ENCODE results near the gene RSPH4A. TPM values are rescaled to one million over a fixed set of nuclear protein-coding genes. Genes with fewer than 3 reads are reported as not detected.

RSPH4A gene
- total RNA-seq, 4 donors from 2014 or later, result 0.19 to 0.40 TPM; not detected in 2

DNA sequence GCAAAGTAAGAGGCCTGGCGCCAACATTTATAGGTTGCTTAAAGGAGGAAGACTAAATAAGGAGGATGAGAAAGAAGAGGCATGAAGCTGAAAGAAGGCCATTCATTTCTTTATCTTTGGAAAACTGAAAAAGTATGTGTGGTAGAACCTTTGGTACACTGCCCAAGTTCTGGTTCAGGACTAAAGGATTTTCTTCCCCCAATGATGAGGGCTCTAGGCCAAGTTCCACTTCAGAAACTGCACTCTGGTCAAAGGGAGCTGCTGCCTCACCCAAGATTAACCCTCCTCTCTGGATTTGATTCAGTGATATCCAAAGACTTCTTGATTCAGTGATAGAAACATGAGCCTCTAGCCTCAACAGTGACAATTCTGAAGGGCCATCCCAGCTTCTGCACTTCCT, 59.7 kb downstream of the RSPH4A start:
- TF ChIP-seq POLR2AphosphoS5 (IDR thresholded peaks at IDR 0.05) (no peak), POLR2A (IDR thresholded peaks at IDR 0.05) (no peak), EP300 (IDR thresholded peaks at IDR 0.05) (no peak)
- TF ChIP-seq, protein P1, sequence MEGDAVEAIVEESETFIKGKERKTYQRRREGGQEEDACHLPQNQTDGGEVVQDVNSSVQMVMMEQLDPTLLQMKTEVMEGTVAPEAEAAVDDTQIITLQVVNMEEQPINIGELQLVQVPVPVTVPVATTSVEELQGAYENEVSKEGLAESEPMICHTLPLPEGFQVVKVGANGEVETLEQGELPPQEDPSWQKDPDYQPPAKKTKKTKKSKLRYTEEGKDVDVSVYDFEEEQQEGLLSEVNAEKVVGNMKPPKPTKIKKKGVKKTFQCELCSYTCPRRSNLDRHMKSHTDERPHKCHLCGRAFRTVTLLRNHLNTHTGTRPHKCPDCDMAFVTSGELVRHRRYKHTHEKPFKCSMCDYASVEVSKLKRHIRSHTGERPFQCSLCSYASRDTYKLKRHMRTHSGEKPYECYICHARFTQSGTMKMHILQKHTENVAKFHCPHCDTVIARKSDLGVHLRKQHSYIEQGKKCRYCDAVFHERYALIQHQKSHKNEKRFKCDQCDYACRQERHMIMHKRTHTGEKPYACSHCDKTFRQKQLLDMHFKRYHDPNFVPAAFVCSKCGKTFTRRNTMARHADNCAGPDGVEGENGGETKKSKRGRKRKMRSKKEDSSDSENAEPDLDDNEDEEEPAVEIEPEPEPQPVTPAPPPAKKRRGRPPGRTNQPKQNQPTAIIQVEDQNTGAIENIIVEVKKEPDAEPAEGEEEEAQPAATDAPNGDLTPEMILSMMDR (IDR thresholded peaks at IDR 0.05), result no peak
- ATAC-seq, result no peak
- no peak overlapping the region for H3K27ac ChIP-seq
- no peaks in the 10 kb centered on the region for H3K36me3 ChIP-seq
- WGBS, 2 donors (ENCODE audit: low coverage in 1 of 2), result 100% methylated on average over 1 of the region's 1 CpG
- no peak overlapping the region for H3K4me3 ChIP-seq
- no peaks in the 10 kb centered on the region for H3K9me3 ChIP-seq
- peaks cover 0 to 8% (median 0%) of the 10 kb centered on the region in 3 donors for H3K4me1 ChIP-seq
- H3K27me3 ChIP-seq, result no peaks in the 10 kb centered on the region

- 0% methylated on average over 10 to 22 of the region's 69 CpGs for WGBS, 2 donors (ENCODE audit: low coverage in 1 of 2)
- H3K27me3 ChIP-seq, result no peaks in the 10 kb centered on the region
Observed at GRCh38 chr6:116680880-116681672, 64.8 kb downstream of the RSPH4A start, which contains the start of gene KPNA5. KPNA5 (plus strand) TSS chr6:116681211; CDS start chr6:116681335, 124 bp downstream.

GRCh38 chr6:116682334-116682712, 66.0 kb downstream of the RSPH4A start:
- 55 to 79% methylated on average over 2 to 4 of the region's 5 CpGs for WGBS, 2 donors (ENCODE audit: low coverage in 1 of 2)
- H3K9me3 ChIP-seq, result no peaks in the 10 kb centered on the region
- peak; percentile 14 for TF ChIP-seq POLR2AphosphoS5 (IDR thresholded peaks at IDR 0.05)
- no peak for TF ChIP-seq EP300 (IDR thresholded peaks at IDR 0.05)
- TF ChIP-seq POLR2A (IDR thresholded peaks at IDR 0.05), result no peak
- TF ChIP-seq, protein P1 (IDR thresholded peaks at IDR 0.05), result no peak
- peaks cover 0 to 27% (median 0%) of the 10 kb centered on the region in 3 donors for H3K4me1 ChIP-seq
- H3K4me3 ChIP-seq, result peak overlapping the region in 1 of 2 donors; percentile 73
- no peaks in the 10 kb centered on the region for H3K36me3 ChIP-seq
- peak overlapping the region in 2 of 4 donors; percentile 89 to 92 for H3K27ac ChIP-seq
- no peaks in the 10 kb centered on the region for H3K27me3 ChIP-seq
- no peak for ATAC-seq

More at GRCh38 chr6:116680880-116681672, 64.8 kb downstream of the RSPH4A start, which contains the start of gene KPNA5:
- Histone ChIP-seq H3K36me3 (no peaks in the 10 kb centered on the region), H3K27ac (peak within 1 kb of the TSS; percentile 85 to 92 (median 88)), H3K4me3 (peak within 1 kb of the TSS; percentile 73 to 86), H3K9me3 (no peaks in the 10 kb centered on the region), H3K4me1 (peaks cover 0 to 27% (median 0%) of the 10 kb centered on the region in 3 donors)
- TF ChIP-seq EP300 (IDR thresholded peaks at IDR 0.05) (no peak), POLR2A (IDR thresholded peaks at IDR 0.05) (peak in 1 of 2 donors; percentile 46), POLR2AphosphoS5 (IDR thresholded peaks at IDR 0.05) (peak; percentile 70)
- TF ChIP-seq, protein P1 (IDR thresholded peaks at IDR 0.05), result no peak
- ATAC-seq, result peak; percentile 97

Other genes starting within 250 kb of the RSPH4A start
- gene DSE, start 245.5 kb upstream of the RSPH4A start, total RNA-seq, result 10 to 100 TPM; 26.3 to 45.4 (median 36.3) TPM
- 1 to 10 TPM in 2 of 4 donors, under 1 TPM in 1, not detected in 1; 0.50 to 6.9 (median 4.2) TPM for gene CALHM6, start 155.1 kb upstream of the RSPH4A start, total RNA-seq
- 1 to 10 TPM in 3 of 4 donors, under 1 TPM in 1; 0.81 to 6.0 (median 3.0) TPM for gene CALHM5, start 104.8 kb upstream of the RSPH4A start, total RNA-seq
- not detected for gene TRAPPC3L, start 70.8 kb upstream of the RSPH4A start, total RNA-seq
- not detected for gene CALHM4, start 62.7 kb upstream of the RSPH4A start, total RNA-seq
- 10 to 100 TPM; 56.1 to 77.3 (median 60.3) TPM for gene RWDD1, start 45.0 kb upstream of the RSPH4A start, total RNA-seq
- gene ZUP1, start 52.3 kb downstream of the RSPH4A start, total RNA-seq, result 10 to 100 TPM in 2 of 4 donors, 1 to 10 TPM in 2; 6.1 to 17.0 (median 9.2) TPM
- gene KPNA5, start 64.7 kb downstream of the RSPH4A start, total RNA-seq, result 10 to 100 TPM in 3 of 4 donors, 1 to 10 TPM in 1; 9.8 to 16.8 (median 13.4) TPM
- 10 to 100 TPM in 2 of 4 donors, 1 to 10 TPM in 2; 5.6 to 11.6 (median 10.2) TPM for gene FAM162B, start 149.2 kb downstream of the RSPH4A start, total RNA-seq
- not detected for gene GPRC6A, start 212.6 kb downstream of the RSPH4A start, total RNA-seq

Measured in gastroesophageal sphincter (tissue), 4 donors.